Measurements from ENCODE around the gene FOXB1. TPM values are rescaled to one million over a fixed set of nuclear protein-coding genes. Genes with fewer than 3 reads are reported as not detected.

Gene FOXB1
- total RNA-seq, 1 donor from 2014 or later = not detected

DNA sequence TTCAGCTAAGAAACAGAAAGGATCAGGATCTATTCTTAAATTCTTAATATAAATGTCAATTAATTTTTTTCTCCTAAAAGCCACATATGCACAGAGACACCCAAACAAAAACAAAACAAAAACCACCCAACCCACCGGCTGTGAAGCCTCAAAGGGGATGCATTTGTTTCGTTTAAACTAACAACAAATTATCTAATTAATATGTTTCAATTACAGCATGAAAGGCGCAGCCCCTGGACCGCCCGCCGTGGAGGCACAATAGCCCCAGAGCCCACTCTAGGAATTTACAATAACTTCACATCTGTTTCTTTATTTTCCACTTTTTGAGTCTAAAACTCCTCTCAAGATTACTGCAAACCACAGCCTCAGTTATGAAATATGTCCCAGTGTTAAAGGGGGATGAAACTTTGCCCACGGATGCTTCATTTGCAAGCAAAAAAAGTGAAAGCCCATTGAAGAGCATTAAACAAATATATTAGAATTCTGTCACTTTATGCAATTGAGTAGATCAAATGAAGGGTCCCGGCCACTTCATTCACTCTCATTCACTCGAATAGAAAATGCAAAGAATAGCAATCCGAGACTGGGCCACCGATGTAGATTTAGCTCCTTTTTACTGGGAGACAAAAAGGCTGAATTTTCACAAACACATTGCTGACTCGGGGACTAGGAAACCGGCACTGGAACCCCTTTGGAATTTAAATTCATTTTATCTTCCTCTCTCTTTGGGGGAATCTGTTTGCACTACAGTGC lies 6.0 kb downstream of the FOXB1 start:
- intact Hi-C loops (cut with micrococcal nuclease) = no loop called here
- Mint-ChIP-seq H3K4me3 (no peak overlapping the region), H3K27me3 (peaks cover 56% of the 10 kb centered on the region), H3K27ac (no peak overlapping the region), H3K36me3 (ENCODE audit: low read depth) (no peaks in the 10 kb centered on the region), H3K4me1 (peaks cover 16% of the 10 kb centered on the region), H3K9me3 (no peaks in the 10 kb centered on the region)
- no peak for ATAC-seq (ENCODE audit: low read depth)
- ChIA-PET POLR2A (no interaction called here), CTCF (no interaction called here)
- TF ChIP-seq, protein P1, sequence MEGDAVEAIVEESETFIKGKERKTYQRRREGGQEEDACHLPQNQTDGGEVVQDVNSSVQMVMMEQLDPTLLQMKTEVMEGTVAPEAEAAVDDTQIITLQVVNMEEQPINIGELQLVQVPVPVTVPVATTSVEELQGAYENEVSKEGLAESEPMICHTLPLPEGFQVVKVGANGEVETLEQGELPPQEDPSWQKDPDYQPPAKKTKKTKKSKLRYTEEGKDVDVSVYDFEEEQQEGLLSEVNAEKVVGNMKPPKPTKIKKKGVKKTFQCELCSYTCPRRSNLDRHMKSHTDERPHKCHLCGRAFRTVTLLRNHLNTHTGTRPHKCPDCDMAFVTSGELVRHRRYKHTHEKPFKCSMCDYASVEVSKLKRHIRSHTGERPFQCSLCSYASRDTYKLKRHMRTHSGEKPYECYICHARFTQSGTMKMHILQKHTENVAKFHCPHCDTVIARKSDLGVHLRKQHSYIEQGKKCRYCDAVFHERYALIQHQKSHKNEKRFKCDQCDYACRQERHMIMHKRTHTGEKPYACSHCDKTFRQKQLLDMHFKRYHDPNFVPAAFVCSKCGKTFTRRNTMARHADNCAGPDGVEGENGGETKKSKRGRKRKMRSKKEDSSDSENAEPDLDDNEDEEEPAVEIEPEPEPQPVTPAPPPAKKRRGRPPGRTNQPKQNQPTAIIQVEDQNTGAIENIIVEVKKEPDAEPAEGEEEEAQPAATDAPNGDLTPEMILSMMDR (IDR thresholded peaks at IDR 0.05) = no peak
- DNase-seq = no peak

DNA sequence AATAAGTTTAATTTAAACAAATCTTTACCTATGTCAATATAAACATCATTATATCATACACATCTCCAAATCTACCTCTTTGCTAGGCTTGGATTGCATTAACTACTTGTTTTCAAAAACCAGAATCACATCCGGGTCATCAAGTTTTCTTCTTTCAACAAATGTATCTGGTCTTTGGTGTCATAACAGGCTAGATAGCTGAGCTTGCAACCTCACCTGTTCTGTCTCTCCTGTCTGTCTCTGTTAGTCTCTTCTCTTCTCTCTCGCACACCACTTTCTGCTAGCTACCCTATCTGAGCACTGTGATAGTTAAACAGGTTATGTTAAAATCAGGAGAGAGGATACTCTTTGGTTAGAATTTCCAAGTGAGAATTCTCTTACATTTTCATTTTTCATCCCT lies 6.7 kb downstream of the FOXB1 start:
- H3K36me3 Mint-ChIP-seq (ENCODE audit: low read depth) = no peaks in the 10 kb centered on the region
- H3K27me3 Mint-ChIP-seq = peaks cover 50% of the 10 kb centered on the region
- H3K4me3 Mint-ChIP-seq = no peak overlapping the region
- intact Hi-C loops (cut with micrococcal nuclease) = no loop called here
- ChIA-PET POLR2A (no interaction called here), CTCF (no interaction called here)
- TF ChIP-seq, protein P1 (IDR thresholded peaks at IDR 0.05) = no peak
- DNase-seq = no peak
- no peak overlapping the region for H3K27ac Mint-ChIP-seq
- H3K9me3 Mint-ChIP-seq = no peaks in the 10 kb centered on the region
- ATAC-seq (ENCODE audit: low read depth) = no peak
- H3K4me1 Mint-ChIP-seq = peaks cover 9% of the 10 kb centered on the region

DNA sequence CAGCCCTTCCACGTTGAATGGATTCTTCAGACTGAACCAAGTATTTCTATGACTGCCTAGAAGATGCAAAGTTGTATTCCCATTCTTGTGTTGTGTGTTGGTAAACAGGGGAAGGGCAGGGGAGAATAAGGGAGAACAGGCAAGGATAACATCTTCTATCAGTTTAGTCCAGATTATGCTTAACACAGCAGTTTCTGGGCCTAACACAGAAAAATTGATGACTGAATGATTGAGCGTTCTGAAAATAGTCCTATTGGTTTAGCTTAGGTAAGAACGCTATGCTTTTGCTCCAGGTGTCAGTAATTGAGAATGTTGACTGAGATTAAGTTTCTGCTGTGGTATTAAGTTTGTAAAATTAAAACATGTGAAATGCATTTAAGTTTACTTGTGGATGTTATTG lies 8.6 kb downstream of the FOXB1 start:
- peaks cover 6% of the 10 kb centered on the region for H3K9me3 Mint-ChIP-seq
- ATAC-seq (ENCODE audit: low read depth) (no peak), DNase-seq (no peak)
- no peaks in the 10 kb centered on the region for H3K4me1 Mint-ChIP-seq
- ChIA-PET CTCF (no interaction called here), POLR2A (no interaction called here)
- intact Hi-C loops (cut with micrococcal nuclease) = no loop called here
- H3K27me3 Mint-ChIP-seq = peaks cover 46% of the 10 kb centered on the region
- H3K36me3 Mint-ChIP-seq (ENCODE audit: low read depth) = no peaks in the 10 kb centered on the region
- H3K27ac Mint-ChIP-seq = no peak overlapping the region
- TF ChIP-seq, protein P1 (IDR thresholded peaks at IDR 0.05) = no peak
- H3K4me3 Mint-ChIP-seq = no peak overlapping the region

DNA sequence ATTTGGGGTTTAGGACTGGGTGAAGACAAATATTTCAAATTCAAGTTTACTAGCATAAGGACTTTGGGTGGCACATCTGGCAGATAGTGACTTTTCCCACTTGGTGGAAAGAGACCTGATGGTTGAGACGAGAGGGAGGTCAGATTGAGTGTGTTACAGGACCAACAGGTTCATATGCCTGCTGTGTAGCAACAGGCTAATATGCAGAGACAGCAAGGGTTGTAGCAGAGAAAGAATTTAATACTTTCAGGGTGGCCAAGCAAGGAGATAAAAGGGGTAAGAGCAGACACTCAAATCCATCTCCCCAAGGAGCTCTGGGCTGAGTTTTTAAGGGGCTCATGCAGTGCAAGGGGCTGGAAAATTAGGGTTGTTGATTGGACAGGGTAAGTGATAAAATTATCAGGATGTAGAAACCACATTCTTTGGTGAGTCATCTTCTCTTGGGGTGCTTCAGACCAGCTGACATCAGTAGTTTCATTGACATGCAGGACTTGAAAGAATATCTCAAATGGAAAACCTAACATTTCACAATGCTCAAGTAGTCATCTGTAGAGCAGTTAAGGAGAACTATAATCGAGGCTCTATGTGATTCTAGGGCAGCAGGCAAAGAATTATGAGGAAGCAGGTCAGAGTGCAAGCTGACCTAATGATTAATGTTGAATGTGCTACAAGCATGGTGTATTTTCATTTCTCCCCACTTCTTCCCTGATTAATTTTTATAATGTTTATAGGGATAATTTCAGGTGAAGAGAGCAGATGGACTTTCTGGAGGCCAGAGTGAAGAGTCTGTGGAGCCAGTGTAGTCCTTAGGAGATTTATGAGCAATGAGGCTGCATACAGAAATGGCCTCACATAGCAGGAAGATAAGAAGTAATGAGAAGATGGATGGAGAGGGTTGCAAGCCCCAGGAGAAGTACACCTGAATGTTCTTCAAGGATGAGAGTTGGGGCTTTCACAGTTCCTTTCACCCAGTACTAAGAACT lies 13.7 kb downstream of the FOXB1 start:
- Mint-ChIP-seq H3K4me3 (no peak overlapping the region), H3K27me3 (peaks cover 22% of the 10 kb centered on the region), H3K9me3 (peaks cover 6% of the 10 kb centered on the region), H3K36me3 (ENCODE audit: low read depth) (no peaks in the 10 kb centered on the region), H3K4me1 (no peaks in the 10 kb centered on the region), H3K27ac (no peak overlapping the region)
- intact Hi-C loops (cut with micrococcal nuclease) = no loop called here
- ATAC-seq (ENCODE audit: low read depth) (no peak), DNase-seq (no peak)
- POLR2A ChIA-PET = no interaction called here
- CTCF ChIA-PET = no interaction called here
- TF ChIP-seq, protein P1 (IDR thresholded peaks at IDR 0.05) = no peak

DNA sequence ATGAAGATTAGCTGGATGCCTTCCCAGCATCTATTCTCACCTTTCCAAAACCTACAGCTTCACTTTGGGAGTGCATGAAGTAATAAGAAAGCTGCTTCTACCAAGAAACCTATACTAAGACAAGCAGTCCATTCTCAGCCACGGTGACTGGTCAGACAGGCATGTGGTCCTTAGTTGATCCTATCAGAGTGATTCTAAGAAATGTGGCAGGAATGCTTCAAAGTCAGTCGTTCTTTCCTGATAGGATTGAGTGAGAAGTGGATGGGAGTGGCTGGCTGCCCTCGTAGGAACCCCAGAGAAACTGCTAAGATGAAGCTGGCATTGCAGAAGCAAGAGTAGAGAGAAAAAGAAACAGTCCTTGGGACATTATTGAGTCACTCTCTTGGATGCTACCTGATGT lies 16.6 kb downstream of the FOXB1 start:
- TF ChIP-seq, protein P1 (IDR thresholded peaks at IDR 0.05) = no peak
- H3K36me3 Mint-ChIP-seq (ENCODE audit: low read depth) = no peaks in the 10 kb centered on the region
- H3K27me3 Mint-ChIP-seq = peaks cover 24% of the 10 kb centered on the region
- peaks cover 6% of the 10 kb centered on the region for H3K9me3 Mint-ChIP-seq
- intact Hi-C loops (cut with micrococcal nuclease) = no loop called here
- no peaks in the 10 kb centered on the region for H3K4me1 Mint-ChIP-seq
- no peak overlapping the region for H3K27ac Mint-ChIP-seq
- ATAC-seq (ENCODE audit: low read depth) (no peak), DNase-seq (no peak)
- H3K4me3 Mint-ChIP-seq = no peak overlapping the region
- ChIA-PET CTCF (no interaction called here), POLR2A (no interaction called here)
